HG03439 (cell line): Measurements from ENCODE around the gene PHF21A.

Experiments used
- ATAC-seq: cut with Tn5 transposase; IDR thresholded peaks from one replicate; pipeline ENCODE4 v1.9.1; 2021; ENCODE audit warnings: mild to moderate bottlenecking, moderate library complexity; ENCODE audit not compliant: unreplicated experiment

The PHF21A gene

DNA sequence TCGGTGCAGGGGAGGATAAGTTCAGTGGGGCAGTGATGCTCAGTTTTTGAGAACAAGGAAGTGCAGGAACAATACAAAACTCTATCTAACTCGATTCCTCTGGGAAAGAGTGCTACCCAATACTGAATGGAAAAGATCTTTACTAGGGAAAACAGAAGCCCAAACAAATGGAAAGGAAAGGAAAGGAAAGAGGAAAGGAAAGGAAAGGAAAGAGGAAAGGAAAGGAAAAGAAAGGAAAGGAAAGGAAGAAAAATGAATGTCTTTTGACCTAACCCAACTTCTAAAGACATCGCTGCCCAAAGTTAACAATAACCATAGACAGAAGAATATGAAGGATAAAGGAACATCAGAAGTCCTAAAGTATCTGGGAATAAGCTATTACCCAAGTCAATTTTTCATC lies 41.6 kb downstream of the PHF21A start:
- ATAC-seq = no peak

DNA sequence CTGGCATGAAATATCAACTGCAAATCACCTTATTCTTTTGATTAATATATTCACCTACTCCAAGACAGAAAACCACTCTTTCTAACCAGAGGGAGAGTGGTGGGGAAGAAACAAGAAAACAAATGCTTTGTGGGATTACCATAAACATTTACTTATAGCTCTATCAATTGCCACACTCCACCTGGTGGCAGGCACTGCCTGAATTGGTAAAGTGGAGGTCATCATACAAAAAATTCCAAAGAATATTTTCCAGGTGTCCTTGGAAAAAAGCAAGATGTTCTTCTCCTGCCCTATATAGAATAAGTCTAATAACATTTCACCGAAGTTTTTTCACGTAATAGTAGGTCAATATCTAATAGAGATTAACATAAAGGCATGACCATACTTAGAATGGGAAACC lies 45.3 kb downstream of the PHF21A start:
- ATAC-seq = no peak

DNA sequence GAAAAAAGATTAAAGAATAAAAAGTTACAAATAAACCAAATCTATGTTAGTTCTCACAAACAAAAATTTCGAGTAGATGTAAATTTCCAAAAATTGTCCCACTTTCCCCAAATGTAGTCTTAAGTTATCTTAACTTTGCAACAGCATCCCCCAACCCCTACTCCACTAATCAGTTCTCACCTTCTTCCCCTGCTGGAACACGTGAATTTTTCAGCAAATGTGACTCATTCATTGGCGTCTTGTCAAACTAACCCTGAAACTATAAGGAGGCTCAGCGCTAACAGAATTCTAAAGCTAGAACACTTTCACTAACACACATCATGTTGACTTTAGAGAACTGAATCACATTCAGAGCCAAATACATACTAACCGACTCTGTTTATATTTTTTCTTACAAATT lies 46.1 kb downstream of the PHF21A start:
- ATAC-seq = no peak

DNA sequence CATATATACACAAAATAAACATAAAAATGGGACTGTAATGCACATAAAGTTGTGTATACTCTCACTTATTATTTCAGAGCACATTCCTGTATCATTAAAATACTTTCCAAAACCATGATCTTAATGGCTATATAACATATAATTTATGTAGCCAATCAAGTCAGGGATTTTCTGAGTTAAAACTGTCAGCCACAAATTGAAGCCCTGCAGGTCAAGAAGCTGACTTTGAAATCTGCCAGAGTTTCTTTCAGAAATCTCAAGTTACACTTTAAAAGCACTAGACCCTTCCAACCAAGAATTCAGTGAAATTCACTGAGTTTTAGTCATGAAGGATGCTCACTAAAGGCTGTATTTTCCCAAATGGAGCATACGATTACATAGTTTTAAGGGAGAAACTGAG lies 47.6 kb downstream of the PHF21A start:
- ATAC-seq = no peak

- no peak for ATAC-seq
Observed at GRCh38 chr11:46072172-46072964, 48.9 kb downstream of the PHF21A start.

- ATAC-seq = no peak
Observed at GRCh38 chr11:46071091-46071490, 50.2 kb downstream of the PHF21A start.

- ATAC-seq = no peak
Observed at GRCh38 chr11:46069595-46069994, 51.7 kb downstream of the PHF21A start.

DNA sequence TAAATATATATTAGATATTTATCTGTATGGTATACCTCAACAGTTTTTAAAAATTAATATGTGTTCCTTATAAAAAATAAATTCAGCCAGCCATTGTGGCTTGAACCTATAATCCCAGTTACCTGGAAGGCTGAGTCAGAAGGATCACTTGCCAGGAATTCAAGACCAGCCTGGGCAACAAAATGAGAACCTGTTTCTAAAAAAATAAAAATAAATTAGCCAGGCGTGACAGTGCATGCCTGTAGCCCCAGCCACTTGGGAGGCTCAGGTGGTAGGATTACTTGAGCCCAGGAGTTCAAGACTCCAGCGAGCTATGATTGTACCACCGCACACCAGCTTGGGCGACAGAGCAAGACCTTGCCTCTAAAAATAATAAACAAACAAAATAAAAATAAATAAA lies 54.9 kb downstream of the PHF21A start:
- no peak for ATAC-seq

DNA sequence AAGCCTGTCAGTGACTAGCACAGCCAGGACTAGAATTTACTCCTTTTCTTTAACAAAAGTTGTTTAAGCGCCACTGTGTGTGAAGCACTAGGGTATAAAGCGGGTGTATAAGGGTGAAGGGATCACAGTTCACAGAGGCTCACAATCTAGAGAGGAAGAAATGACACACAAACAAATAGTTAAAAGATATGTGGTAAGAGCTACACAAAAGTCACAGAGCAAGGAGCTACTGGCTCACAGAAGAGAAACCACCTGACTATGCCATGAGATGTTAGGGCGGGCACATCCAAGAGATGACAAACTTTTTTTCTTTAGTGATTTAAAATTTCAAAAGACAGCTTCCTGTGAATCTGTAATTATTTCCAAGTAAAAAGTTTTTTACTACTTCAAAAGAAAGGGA lies 55.6 kb downstream of the PHF21A start:
- ATAC-seq = no peak

DNA sequence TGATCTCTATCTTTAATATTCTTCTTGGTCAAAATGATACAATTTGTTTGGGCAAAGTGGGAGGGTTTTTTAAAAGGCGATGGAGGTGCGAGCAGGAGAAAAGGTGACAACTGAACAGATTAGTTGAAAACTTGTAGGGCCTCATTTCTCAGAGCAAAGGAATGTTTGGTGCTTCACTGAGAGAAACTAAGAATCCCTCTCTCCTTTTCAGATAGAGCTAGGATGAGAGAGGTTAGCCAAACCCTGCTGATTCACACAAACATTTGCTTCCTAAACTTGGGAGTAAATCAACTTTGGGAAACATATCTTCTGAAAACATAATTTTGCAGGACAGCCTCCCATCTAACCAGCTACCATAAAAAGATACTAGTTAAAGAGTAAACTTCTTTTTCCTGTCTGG lies 57.0 kb downstream of the PHF21A start:
- no peak for ATAC-seq

- no peak for ATAC-seq
Observed at GRCh38 chr11:46063138-46063537, 58.1 kb downstream of the PHF21A start.

GRCh38 chr11:46060013-46060412 lies 61.2 kb downstream of the PHF21A start:
- ATAC-seq = no peak

GRCh38 chr11:46057489-46057888 lies 63.8 kb downstream of the PHF21A start:
- no peak for ATAC-seq

DNA sequence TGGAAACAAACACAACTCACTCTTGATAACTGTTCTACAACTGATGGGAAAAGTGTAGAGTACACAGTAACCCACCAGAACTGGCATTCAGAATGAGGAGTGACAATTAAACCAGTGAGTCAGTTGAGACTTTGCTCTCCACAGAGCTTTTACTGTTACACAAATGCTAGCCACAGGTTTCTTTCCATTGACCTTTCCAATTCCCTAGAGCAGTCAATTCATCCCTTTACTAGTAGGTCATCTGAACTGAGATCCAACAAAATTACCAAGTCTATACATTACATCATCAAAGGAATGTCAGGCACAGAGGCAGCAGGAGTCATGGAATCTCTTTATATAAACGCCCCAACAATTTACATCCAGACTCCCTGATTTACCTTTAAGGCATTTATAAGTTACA lies 65.9 kb downstream of the PHF21A start:
- ATAC-seq = no peak

DNA sequence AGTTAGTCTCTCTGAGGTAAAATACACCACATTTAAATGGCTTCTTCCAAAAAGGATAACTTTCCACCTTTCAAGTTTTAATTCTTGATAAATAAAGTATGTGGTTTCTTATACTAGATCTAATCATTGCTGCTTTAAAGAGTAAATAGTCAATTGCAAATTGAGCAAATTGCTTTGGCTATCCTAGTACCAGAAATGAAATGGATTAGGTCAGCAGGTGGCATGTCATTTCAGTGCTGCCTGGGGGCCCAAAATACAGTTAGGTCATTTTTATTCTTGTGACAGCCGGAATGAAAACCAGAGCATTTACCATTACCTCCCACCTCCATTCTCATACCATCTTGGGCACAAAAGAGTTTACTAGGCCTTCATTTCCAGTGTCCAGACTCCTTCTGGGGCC lies 70.2 kb downstream of the PHF21A start:
- ATAC-seq = no peak

- no peak for ATAC-seq
Observed at GRCh38 chr11:46050662-46051061, 70.6 kb downstream of the PHF21A start.

- ATAC-seq = no peak
Observed at GRCh38 chr11:46050003-46050461, 71.2 kb downstream of the PHF21A start.

GRCh38 chr11:46049325-46049897 lies 71.8 kb downstream of the PHF21A start:
- no peak for ATAC-seq

GRCh38 chr11:46048198-46048597 lies 73.1 kb downstream of the PHF21A start:
- no peak for ATAC-seq

- ATAC-seq = no peak
Observed at GRCh38 chr11:46047520-46047919, 73.7 kb downstream of the PHF21A start.

- ATAC-seq = no peak
Observed at GRCh38 chr11:46045811-46046210, 75.4 kb downstream of the PHF21A start.

DNA sequence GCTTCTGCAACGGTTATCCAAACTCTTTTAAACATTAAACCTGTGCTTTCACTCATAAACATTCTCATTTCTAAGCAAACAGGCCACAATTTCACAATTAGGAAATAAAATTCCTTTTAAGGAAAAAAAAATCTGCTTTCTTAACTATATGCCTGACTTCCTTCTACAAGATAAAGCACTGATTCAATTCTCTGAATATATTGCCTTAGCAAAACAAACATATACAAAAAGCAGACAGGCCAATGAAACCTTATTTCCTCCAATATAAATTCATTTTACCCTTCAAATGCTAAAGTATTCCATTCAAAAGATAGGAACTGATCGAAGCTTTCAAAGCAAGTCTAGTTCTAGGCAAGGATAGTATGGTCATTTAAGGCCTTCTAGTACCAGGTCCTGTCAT lies 76.7 kb downstream of the PHF21A start:
- ATAC-seq = no peak

- no peak for ATAC-seq
Observed at GRCh38 chr11:46039990-46040389, 81.3 kb downstream of the PHF21A start.
